Fibroblast of lung (primary cell): Measurements from ENCODE around the gene MSMO1.

Experiments
- CTCF ChIP-seq, 2 donors: IDR thresholded peaks in 1 of 2; conservative IDR thresholded peaks in 1 of 2; 1 replicate in 1 of 2; 2 replicates in 1 of 2; pipeline ENCODE4 v1.5.1; 2011 to 2012; ENCODE audit warnings: low read length in 2 of 2, control low read depth in 1 of 2, inconsistent platforms in 1 of 2, low read depth in 1 of 2, mild to moderate bottlenecking in 1 of 2
- EZH2 ChIP-seq: IDR thresholded peaks from 2 replicates; pipeline ENCODE4 v1.5.1; 2012; ENCODE audit warnings: low read length, control low read depth, mild to moderate bottlenecking; ENCODE audit errors: missing control alignments

- TF ChIP-seq CTCF (conservative IDR thresholded peaks at IDR 0.05 in 1 of 2, IDR thresholded peaks at IDR 0.05 in 1 of 2; ENCODE audit: low read depth in 1 of 2, low read length in 2 of 2) (no peak), EZH2 (no peak)
Observed at GRCh38 chr4:165299399-165300060, 27.9 kb upstream of the MSMO1 start.
